SK-N-SH treated with all-trans-retinoic acid at 6 μM for 48 hours (cell line): ENCODE measurements around the gene SPOP.

Source experiments
- ATAC-seq: fragments of 200-7000 bp; cut with Tn5 transposase; 3 replicates; pipeline ENCODE4 v1.9.1; 2020; ENCODE audit warnings: mild to moderate bottlenecking, moderate library complexity
- ARNTL ChIP-seq: fragments of 450-650 bp; formaldehyde crosslinking; IDR thresholded peaks from 2 replicates; pipeline ENCODE4 v1.5.0; 2020; ENCODE audit warnings: low read depth, mild to moderate bottlenecking, moderate library complexity, borderline replicate concordance
- BACH2 ChIP-seq: fragments of 250-450 bp; sonication (Bioruptor Pico); IDR thresholded peaks from 2 replicates; pipeline ENCODE4 v1.9.0; 2021; ENCODE audit warnings: mild to moderate bottlenecking, borderline replicate concordance
- ESRRG ChIP-seq: fragments of 250-450 bp; sonication (Bioruptor Pico); IDR thresholded peaks from 2 replicates; pipeline ENCODE4 v1.6.1; 2021; ENCODE audit warnings: mild to moderate bottlenecking
- ISL1 ChIP-seq: fragments of 250-450 bp; sonication (Bioruptor Pico); IDR thresholded peaks from 2 replicates; pipeline ENCODE4 v2.1.2; 2022; ENCODE audit warnings: mild to moderate bottlenecking, moderate library complexity
- PPARA ChIP-seq: fragments of 250-450 bp; sonication (Bioruptor Pico); IDR thresholded peaks from 2 replicates; pipeline ENCODE4 v1.5.0; 2020; ENCODE audit warnings: mild to moderate bottlenecking, borderline replicate concordance
- RARB ChIP-seq: fragments of 250-450 bp; sonication (Bioruptor Pico); IDR thresholded peaks from 2 replicates; pipeline ENCODE4 v1.8.0; 2021; ENCODE audit warnings: mild to moderate bottlenecking, moderate library complexity
- SNAI2 ChIP-seq: fragments of 250-450 bp; sonication (Bioruptor Pico); IDR thresholded peaks from 2 replicates; pipeline ENCODE4 v1.5.0; 2020; ENCODE audit warnings: mild to moderate bottlenecking, moderate library complexity
- TCF4 ChIP-seq: fragments of 250-450 bp; sonication (Bioruptor Pico); IDR thresholded peaks from 2 replicates; pipeline ENCODE4 v1.8.0; 2021; ENCODE audit warnings: mild to moderate bottlenecking, moderate library complexity, borderline replicate concordance
- TOX ChIP-seq: fragments of 250-450 bp; sonication (Bioruptor Pico); IDR thresholded peaks from 2 replicates; pipeline ENCODE4 v1.8.0; 2021; ENCODE audit warnings: mild to moderate bottlenecking, moderate library complexity, borderline replicate concordance
- ZC3H10 ChIP-seq: fragments of 250-450 bp; sonication (Bioruptor Pico); IDR thresholded peaks from 2 replicates; pipeline ENCODE4 v1.5.1; 2021; ENCODE audit warnings: mild to moderate bottlenecking, moderate library complexity
- ZFP30 ChIP-seq: fragments of 450-650 bp; formaldehyde crosslinking; IDR thresholded peaks from 2 replicates; pipeline ENCODE4 v1.5.0; 2022; ENCODE audit warnings: mild to moderate bottlenecking, moderate library complexity
- ZNF565 ChIP-seq: fragments of 450-650 bp; formaldehyde crosslinking; conservative IDR thresholded peaks from 2 replicates; pipeline ENCODE4 v1.5.0; 2020; ENCODE audit warnings: low read depth, mild to moderate bottlenecking, moderate library complexity
- ZNF70 ChIP-seq: fragments of 450-650 bp; formaldehyde crosslinking; IDR thresholded peaks from 2 replicates; pipeline ENCODE4 v1.5.0; 2020; ENCODE audit warnings: mild to moderate bottlenecking, moderate library complexity
- TF ChIP-seq, protein P1 (sequence below): fragments of 250-450 bp; sonication (Bioruptor Pico); IDR thresholded peaks from 2 replicates; pipeline ENCODE4 v1.8.0; 2021; ENCODE audit warnings: low read depth, mild to moderate bottlenecking, moderate library complexity, borderline replicate concordance
- TF ChIP-seq, protein P2 (sequence below): fragments of 250-450 bp; sonication (Bioruptor Pico); IDR thresholded peaks from 2 replicates; pipeline ENCODE4 v1.5.1; 2021; ENCODE audit warnings: mild to moderate bottlenecking, moderate library complexity
- TF ChIP-seq, protein P3 (sequence below): fragments of 250-450 bp; sonication (Bioruptor Pico); IDR thresholded peaks from 2 replicates; pipeline ENCODE4 v1.5.1; 2020; ENCODE audit warnings: low read depth, mild to moderate bottlenecking, moderate library complexity

The SPOP gene

DNA sequence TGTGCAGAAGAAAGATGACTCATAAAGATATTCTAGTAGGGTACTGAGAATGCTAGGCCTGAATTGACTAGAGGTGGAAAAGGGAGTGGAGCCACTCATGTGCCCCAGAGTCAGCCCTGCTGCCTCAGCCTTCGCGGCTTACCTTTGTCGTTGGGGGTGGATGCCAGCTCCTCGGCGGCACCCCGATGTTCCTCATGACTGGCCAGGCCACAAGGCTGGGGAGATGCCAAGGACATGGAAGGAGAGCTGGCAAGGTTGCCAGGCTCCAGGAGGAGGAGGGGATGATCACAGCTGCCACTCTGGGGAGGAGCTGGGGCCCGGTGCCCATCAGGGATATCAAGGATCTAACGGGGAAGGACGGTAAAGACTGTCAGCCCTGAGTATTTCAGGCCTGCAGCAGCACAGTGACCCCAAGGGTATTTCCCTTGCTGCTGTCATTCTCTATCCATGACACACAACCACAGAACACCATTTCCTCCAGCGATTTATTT, 39.5 kb upstream of the SPOP start:
- no peak for ATAC-seq
- TF ChIP-seq TCF4 (CRISPR knock-in tag) (no peak), ZNF565 (CRISPR knock-in tag) (no peak), ESRRG (CRISPR knock-in tag) (no peak), TOX (CRISPR knock-in tag) (no peak)
- TF ChIP-seq, protein P1, sequence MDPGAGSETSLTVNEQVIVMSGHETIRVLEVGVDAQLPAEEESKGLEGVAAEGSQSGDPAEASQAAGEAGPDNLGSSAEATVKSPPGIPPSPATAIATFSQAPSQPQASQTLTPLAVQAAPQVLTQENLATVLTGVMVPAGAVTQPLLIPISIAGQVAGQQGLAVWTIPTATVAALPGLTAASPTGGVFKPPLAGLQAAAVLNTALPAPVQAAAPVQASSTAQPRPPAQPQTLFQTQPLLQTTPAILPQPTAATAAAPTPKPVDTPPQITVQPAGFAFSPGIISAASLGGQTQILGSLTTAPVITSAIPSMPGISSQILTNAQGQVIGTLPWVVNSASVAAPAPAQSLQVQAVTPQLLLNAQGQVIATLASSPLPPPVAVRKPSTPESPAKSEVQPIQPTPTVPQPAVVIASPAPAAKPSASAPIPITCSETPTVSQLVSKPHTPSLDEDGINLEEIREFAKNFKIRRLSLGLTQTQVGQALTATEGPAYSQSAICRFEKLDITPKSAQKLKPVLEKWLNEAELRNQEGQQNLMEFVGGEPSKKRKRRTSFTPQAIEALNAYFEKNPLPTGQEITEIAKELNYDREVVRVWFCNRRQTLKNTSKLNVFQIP (CRISPR knock-in tag) = no peak
- TF ChIP-seq, protein P2, sequence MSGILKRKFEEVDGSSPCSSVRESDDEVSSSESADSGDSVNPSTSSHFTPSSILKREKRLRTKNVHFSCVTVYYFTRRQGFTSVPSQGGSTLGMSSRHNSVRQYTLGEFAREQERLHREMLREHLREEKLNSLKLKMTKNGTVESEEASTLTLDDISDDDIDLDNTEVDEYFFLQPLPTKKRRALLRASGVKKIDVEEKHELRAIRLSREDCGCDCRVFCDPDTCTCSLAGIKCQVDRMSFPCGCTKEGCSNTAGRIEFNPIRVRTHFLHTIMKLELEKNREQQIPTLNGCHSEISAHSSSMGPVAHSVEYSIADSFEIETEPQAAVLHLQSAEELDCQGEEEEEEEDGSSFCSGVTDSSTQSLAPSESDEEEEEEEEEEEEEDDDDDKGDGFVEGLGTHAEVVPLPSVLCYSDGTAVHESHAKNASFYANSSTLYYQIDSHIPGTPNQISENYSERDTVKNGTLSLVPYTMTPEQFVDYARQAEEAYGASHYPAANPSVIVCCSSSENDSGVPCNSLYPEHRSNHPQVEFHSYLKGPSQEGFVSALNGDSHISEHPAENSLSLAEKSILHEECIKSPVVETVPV (CRISPR knock-in tag) = no peak
- TF ChIP-seq, all 23 proteins: peak for 0

DNA sequence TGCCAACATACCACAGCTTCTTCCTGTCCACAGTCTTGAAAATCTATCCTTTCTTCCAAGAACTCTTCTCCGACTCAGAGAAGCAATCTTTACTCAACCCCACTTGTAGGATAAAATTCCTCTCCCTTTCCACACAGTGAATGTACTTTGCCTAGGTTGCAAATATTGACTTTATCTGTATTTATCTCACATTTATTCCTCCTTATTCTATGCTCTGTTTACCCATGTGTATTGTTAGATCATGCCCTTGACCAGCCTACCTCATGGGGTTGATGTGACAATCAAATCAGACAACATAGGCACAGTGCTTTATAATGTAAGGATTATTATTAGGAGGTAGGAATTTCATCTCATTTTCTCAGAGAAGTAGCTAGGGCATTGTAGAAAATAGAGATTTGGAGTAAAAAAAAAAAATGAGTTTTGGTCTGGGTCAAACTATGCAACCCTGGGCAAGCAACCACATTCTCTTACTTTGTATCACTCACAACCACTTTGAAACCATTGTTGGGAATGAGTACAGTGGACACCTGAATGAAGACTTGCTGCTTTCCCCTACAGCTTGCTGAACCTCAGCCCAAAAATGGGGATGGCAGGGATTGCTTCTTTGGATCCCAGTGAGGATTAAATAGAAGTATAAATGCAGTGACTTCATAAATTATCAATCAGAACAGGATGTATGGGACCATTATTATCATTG, 38.9 kb upstream of the SPOP start:
- ATAC-seq = no peak

DNA sequence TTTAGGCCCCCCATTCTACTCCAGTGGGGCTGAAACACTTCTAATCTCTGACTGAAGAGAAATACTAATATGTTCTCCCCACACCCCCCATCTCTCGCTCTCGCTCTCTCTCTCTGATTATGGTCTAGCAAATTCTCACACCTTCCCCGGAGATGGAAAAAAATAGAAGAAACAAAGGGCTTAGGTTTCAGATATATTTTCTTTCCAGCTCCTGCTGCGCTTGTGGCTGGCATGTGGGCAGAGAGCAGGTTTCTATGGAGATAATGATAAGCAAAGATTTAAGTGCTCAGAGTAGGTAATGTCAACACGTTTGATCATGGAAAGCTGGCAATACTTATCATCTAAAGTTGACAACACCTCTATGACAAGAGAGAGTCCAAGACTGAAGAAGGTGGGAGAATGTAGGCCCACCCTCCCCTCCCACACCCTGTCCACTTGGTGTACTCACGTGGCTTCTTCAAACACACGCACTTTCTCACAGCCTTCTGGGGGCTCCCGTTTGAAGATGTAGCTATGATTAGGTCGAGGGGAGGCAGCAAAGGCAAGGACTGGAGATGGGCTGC, 37.9 kb upstream of the SPOP start:
- TF ChIP-seq ZNF565 (CRISPR knock-in tag) (no peak), PPARA (CRISPR knock-in tag) (no peak), ARNTL (no peak)
- ATAC-seq = no peak

More for the DNA sequence above, 38.9 kb upstream of the SPOP start:
- TF ChIP-seq RARB = no peak
- TF ChIP-seq, protein P3, sequence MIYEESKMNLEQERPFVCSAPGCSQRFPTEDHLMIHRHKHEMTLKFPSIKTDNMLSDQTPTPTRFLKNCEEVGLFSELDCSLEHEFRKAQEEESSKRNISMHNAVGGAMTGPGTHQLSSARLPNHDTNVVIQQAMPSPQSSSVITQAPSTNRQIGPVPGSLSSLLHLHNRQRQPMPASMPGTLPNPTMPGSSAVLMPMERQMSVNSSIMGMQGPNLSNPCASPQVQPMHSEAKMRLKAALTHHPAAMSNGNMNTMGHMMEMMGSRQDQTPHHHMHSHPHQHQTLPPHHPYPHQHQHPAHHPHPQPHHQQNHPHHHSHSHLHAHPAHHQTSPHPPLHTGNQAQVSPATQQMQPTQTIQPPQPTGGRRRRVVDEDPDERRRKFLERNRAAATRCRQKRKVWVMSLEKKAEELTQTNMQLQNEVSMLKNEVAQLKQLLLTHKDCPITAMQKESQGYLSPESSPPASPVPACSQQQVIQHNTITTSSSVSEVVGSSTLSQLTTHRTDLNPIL = no peak
- TF ChIP-seq TOX (CRISPR knock-in tag) = no peak
- TF ChIP-seq PPARA (CRISPR knock-in tag) = no peak
- TF ChIP-seq SNAI2 (CRISPR knock-in tag) = no peak
- TF ChIP-seq, all 23 proteins: peak for 0

DNA sequence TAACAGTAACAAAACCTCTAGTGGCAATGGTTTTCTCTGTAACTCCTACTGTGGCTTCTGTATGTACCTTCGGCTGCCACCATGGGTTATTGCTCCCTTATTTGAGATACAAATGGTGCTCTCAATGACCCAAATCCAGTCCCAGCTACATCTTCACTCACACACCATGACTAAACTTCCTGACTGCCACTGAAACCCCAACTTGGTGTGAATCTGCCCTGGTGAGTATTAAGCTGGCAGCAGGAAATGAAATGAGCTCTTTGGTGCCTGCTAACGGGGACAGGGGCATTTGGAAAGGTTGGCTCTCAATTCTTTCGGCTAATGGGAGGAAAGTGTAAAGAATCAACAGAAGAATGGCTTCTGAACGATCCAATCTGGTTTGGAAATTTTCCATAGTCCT, 37.3 kb upstream of the SPOP start:
- ATAC-seq = no peak
- TF ChIP-seq ZC3H10 (CRISPR knock-in tag) (no peak), ZFP30 (CRISPR knock-in tag) (no peak), SNAI2 (CRISPR knock-in tag) (no peak), ARNTL (no peak), ZNF565 (CRISPR knock-in tag) (no peak), TCF4 (CRISPR knock-in tag) (no peak), ISL1 (CRISPR knock-in tag) (no peak), ESRRG (CRISPR knock-in tag) (no peak), ZNF70 (CRISPR knock-in tag) (no peak)
- TF ChIP-seq, protein P1 (CRISPR knock-in tag) = no peak
- TF ChIP-seq, all 23 proteins: peak for 0

DNA sequence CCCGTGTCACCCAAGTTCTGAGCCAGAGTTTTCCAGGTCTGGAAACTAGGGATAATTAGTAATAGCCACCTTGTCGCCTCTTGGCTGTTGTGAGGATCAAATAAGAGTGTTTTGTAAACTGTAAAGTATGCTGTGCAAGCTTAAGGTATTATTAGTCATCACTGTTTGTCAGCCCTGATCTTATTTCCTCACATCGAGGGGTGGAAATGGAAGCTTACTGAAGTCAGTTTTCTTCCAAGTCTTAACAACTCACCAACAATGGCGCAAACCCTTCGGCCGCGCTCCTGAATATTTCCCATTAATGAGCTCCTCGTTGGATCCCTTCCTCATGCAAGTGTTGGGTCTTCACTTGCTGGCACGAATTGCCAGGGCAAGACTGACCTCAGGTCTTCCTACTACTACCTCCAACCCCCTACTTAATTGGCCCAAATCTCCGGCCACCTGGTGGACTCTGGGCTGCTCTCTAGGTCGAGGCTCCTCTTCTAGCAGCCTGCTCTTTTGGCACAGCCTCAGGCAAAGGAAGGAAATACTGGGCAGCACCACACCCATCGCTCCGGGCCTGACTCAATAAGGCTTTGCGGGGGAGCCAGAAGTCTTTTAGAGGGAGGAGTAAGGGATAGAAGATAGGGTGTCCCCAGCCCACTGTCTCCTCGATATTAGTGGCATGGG, 30.8 kb upstream of the SPOP start:
- no peak for ATAC-seq
- TF ChIP-seq ZNF565 (CRISPR knock-in tag) = no peak
- TF ChIP-seq BACH2 (CRISPR knock-in tag) = no peak
